NAMALWA (cell line): ENCODE data around the gene MAGI1.
"Not testable (repeated sequence)": the region's sequence is repeated elsewhere in the genome, so short reads cannot be mapped to it uniquely, and the experiment has no call there.

Source experiments
- DNase-seq: peaks from one replicate; pipeline ENCODE4 v3.0.0-alpha.2; 2015; ENCODE audit warnings: low spot score

The MAGI1 gene

GRCh38 chr3:65560901-65561300, 477.8 kb downstream of the MAGI1 start:
- no peak for DNase-seq

- no peak for DNase-seq
Observed at GRCh38 chr3:65560133-65560532, 478.6 kb downstream of the MAGI1 start.

GRCh38 chr3:65559643-65560042, 479.1 kb downstream of the MAGI1 start:
- DNase-seq = no peak

GRCh38 chr3:65558826-65559225, 479.9 kb downstream of the MAGI1 start:
- no peak for DNase-seq

- DNase-seq = no peak
Observed at GRCh38 chr3:65557899-65558564, 480.7 kb downstream of the MAGI1 start.

GRCh38 chr3:65556934-65557577, 481.7 kb downstream of the MAGI1 start:
- no peak for DNase-seq

- no peak for DNase-seq
Observed at GRCh38 chr3:65552434-65552833, 486.3 kb downstream of the MAGI1 start.

- DNase-seq = no peak
Observed at GRCh38 chr3:65551945-65552344, 486.8 kb downstream of the MAGI1 start.

GRCh38 chr3:65550137-65550536, 488.6 kb downstream of the MAGI1 start:
- DNase-seq = no peak

GRCh38 chr3:65549626-65549959, 489.1 kb downstream of the MAGI1 start:
- no peak for DNase-seq

GRCh38 chr3:65548848-65549625, 489.7 kb downstream of the MAGI1 start:
- DNase-seq = no peak

- DNase-seq = no peak
Observed at GRCh38 chr3:65545429-65545828, 493.3 kb downstream of the MAGI1 start.

- not testable (repeated sequence) for DNase-seq
Observed at GRCh38 chr3:65543391-65543790, 495.3 kb downstream of the MAGI1 start.

- no peak for DNase-seq
Observed at GRCh38 chr3:65540666-65541065, 498.1 kb downstream of the MAGI1 start.

GRCh38 chr3:65539616-65540015, 499.1 kb downstream of the MAGI1 start:
- DNase-seq = no peak

- DNase-seq = no peak
Observed at GRCh38 chr3:65538101-65538500, 500.6 kb downstream of the MAGI1 start.

GRCh38 chr3:65537109-65537508, 501.6 kb downstream of the MAGI1 start:
- DNase-seq = no peak

GRCh38 chr3:65535260-65535659, 503.5 kb downstream of the MAGI1 start:
- no peak for DNase-seq

- DNase-seq = no peak
Observed at GRCh38 chr3:65534805-65535204, 503.9 kb downstream of the MAGI1 start.

GRCh38 chr3:65532749-65533148, 506.0 kb downstream of the MAGI1 start:
- DNase-seq = no peak

- DNase-seq = no peak
Observed at GRCh38 chr3:65532215-65532614, 506.5 kb downstream of the MAGI1 start.

GRCh38 chr3:65531499-65531898, 507.2 kb downstream of the MAGI1 start:
- DNase-seq = no peak

- no peak for DNase-seq
Observed at GRCh38 chr3:65526656-65527055, 512.1 kb downstream of the MAGI1 start.
